ES-I3 (cell line): ENCODE data around the gene FGF22.
A peak's percentile ranks its signal among the peaks of the same experiment; 100 is the strongest.
"Not testable (repeated sequence)": the region's sequence is repeated elsewhere in the genome, so short reads cannot be mapped to it uniquely, and the experiment has no call there.

Experiments
- H3K36me3 ChIP-seq: 2 replicates; pipeline ENCODE4 v1.6.1; 2013; ENCODE audit warnings: mild to moderate bottlenecking, low read length, control low read depth, moderate library complexity; ENCODE audit not compliant: insufficient read depth
- H3K4me1 ChIP-seq: 2 replicates; pipeline ENCODE4 v1.6.1; 2013; ENCODE audit warnings: mild to moderate bottlenecking, control low read depth, low read length; ENCODE audit not compliant: insufficient read depth
- H3K9ac ChIP-seq: 2 replicates; pipeline ENCODE4 v1.6.1; 2013; ENCODE audit warnings: low read depth, mild to moderate bottlenecking, low read length, moderate library complexity
- H3K9me3 ChIP-seq: 2 replicates; pipeline ENCODE4 v1.6.1; 2013; ENCODE audit warnings: mild to moderate bottlenecking, low read length, moderate library complexity; ENCODE audit not compliant: control insufficient read depth, insufficient read depth

The FGF22 gene

GRCh38 chr19:622666-623065, 17.0 kb upstream of the FGF22 start:
- Histone ChIP-seq H3K4me1 (no peaks in the 10 kb centered on the region), H3K9ac (no peak overlapping the region), H3K9me3 (no peaks in the 10 kb centered on the region), H3K36me3 (no peaks in the 10 kb centered on the region)

- H3K9me3 ChIP-seq, result no peaks in the 10 kb centered on the region
- H3K36me3 ChIP-seq, result no peaks in the 10 kb centered on the region
- no peak overlapping the region for H3K9ac ChIP-seq
- H3K4me1 ChIP-seq, result no peaks in the 10 kb centered on the region
These were observed 16.3 kb upstream of the FGF22 start for GRCh38 chr19:623175-623916.

DNA sequence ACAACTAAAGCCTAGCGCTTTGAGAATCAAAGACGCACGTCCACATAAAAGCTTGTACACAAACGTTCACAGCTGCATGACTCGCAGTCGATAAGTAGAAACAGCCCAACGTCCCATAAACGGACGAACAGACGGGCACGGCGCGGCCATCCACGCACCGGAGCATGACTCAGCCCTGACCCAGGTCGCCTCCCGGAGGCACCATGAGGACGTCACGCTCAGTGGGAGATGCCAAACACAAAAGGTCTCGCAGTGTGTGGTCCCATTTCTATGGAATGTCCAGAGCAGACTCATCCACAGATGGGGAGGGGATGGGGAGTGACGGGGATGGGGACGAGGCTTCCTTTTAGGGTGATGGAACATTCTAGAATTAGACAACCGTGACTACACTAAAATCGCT, 15.7 kb upstream of the FGF22 start:
- no peak overlapping the region for H3K9ac ChIP-seq

GRCh38 chr19:624433-625109, 15.1 kb upstream of the FGF22 start:
- no peaks in the 10 kb centered on the region for H3K9me3 ChIP-seq
- no peak overlapping the region for H3K9ac ChIP-seq
- peaks cover 3% of the 10 kb centered on the region; the same call in 1 of the 2 replicates for H3K36me3 ChIP-seq
- no peaks in the 10 kb centered on the region for H3K4me1 ChIP-seq

More for the DNA sequence above, 15.7 kb upstream of the FGF22 start:
- Histone ChIP-seq H3K4me1 (no peaks in the 10 kb centered on the region), H3K9me3 (no peaks in the 10 kb centered on the region), H3K36me3 (peaks cover under 1% of the 10 kb centered on the region; the same call in 1 of the 2 replicates)

DNA sequence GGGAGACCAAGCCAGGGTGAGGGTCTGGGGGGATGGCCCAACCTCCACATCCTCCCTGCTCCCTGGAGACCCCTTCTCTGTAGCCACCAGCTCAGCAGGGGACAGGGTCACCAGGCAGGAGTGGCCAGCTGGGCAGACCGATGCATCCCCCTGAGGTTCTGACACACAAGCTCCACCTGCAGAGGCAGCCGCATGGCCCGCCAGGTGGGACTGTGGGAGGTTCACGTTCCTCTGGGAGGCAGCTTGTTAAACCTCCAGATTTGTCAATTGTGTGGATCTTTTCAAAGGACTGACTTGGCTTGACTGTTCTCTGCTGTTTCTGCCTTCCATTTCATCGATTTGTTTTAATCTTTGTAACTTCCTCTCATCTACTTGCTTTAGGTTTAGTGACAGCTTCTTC, 14.4 kb upstream of the FGF22 start:
- Histone ChIP-seq H3K9ac (no peak overlapping the region), H3K4me1 (no peaks in the 10 kb centered on the region), H3K9me3 (no peaks in the 10 kb centered on the region), H3K36me3 (peaks cover 3% of the 10 kb centered on the region; the same call in 1 of the 2 replicates)

DNA sequence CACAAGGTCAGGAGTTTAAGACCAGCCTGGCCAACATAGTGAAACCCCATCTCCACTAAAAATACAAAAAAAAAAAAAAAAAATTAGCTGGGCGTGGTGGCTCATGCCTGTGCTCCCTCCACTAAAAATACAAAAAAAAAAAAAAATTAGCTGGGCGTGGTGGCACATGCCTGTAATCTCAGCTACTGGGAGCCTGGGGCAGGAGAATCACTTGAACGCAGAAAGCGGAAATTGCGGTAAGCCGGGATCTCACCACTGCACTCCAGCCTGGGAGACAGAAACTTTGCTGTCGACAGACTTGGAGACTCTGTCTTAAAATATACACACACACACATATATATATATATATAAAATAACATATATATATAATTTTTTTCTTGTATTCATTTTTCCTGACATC, 13.1 kb upstream of the FGF22 start:
- not testable (repeated sequence) for H3K36me3 ChIP-seq, H3K9ac ChIP-seq, H3K4me1 ChIP-seq, H3K9me3 ChIP-seq

- Histone ChIP-seq H3K9me3 (no peaks in the 10 kb centered on the region), H3K9ac (no peak overlapping the region), H3K36me3 (peaks cover 3% of the 10 kb centered on the region; the same call in 1 of the 2 replicates), H3K4me1 (no peaks in the 10 kb centered on the region)
These were observed 11.5 kb upstream of the FGF22 start for GRCh38 chr19:628168-628567.

- not testable (repeated sequence) for H3K9ac ChIP-seq, H3K9me3 ChIP-seq, H3K36me3 ChIP-seq, H3K4me1 ChIP-seq
These were observed 10.2 kb upstream of the FGF22 start for GRCh38 chr19:629515-629914.

DNA sequence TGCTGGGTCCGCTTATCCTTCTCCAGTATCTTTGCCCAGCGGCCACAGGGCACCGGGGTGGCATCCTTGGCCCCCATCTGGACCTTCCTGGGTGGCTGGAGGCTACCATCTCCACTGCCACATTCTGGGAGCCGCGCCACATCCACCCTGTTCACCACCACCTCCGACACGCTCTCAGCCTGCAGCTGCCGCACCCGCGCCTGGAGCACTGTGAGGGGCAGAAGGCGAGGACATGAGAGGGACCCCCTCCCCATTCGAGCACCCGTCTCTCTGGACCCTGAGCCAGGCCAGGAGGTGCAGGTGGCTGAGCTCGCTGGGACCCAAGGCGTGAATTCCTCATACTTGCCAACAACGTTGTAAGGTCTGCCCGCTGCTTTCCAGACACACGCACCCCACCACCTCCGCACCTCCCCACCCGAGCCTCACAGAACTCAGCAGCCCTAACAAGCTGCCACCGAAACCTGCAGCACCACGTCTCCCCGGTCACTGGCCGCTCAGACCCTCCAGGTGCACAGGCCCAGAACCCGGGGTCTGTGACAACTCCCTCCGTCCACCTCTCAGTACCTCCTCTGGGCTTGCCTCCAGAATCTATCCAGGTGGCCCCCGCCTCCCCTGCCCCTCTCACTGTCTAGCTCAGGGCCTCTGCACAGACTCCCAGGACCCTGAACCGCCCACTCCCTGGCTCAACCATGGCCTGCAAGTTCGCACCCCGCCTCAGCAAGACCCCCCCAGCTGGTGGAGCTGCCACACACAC, 9.5 kb upstream of the FGF22 start:
- Histone ChIP-seq H3K9ac (no peak overlapping the region), H3K36me3 (peaks cover 3% of the 10 kb centered on the region; the same call in 1 of the 2 replicates), H3K9me3 (no peaks in the 10 kb centered on the region), H3K4me1 (no peaks in the 10 kb centered on the region)

GRCh38 chr19:632579-633067, 7.1 kb upstream of the FGF22 start:
- H3K36me3 ChIP-seq, result peaks cover 3% of the 10 kb centered on the region; the same call in 1 of the 2 replicates
- no peaks in the 10 kb centered on the region for H3K4me1 ChIP-seq
- H3K9ac ChIP-seq, result peak overlapping the region; percentile 89
- H3K9me3 ChIP-seq, result no peaks in the 10 kb centered on the region

- Histone ChIP-seq H3K9ac (peak within 1 kb of the TSS; percentile 89), H3K4me1 (no peaks in the 10 kb centered on the region), H3K9me3 (no peaks in the 10 kb centered on the region), H3K36me3 (peaks cover 3% of the 10 kb centered on the region; the same call in 1 of the 2 replicates)
These were observed 6.5 kb upstream of the FGF22 start, which contains the start of gene POLRMT for GRCh38 chr19:633068-633785. POLRMT (minus strand) TSS chr19:633537; CDS start chr19:633512, 25 bp downstream.

GRCh38 chr19:633786-634639, 5.7 kb upstream of the FGF22 start:
- H3K36me3 ChIP-seq, result peaks cover 2% of the 10 kb centered on the region; the same call in 1 of the 2 replicates
- H3K4me1 ChIP-seq, result no peaks in the 10 kb centered on the region
- no peaks in the 10 kb centered on the region for H3K9me3 ChIP-seq
- H3K9ac ChIP-seq, result peak overlapping the region; percentile 89

DNA sequence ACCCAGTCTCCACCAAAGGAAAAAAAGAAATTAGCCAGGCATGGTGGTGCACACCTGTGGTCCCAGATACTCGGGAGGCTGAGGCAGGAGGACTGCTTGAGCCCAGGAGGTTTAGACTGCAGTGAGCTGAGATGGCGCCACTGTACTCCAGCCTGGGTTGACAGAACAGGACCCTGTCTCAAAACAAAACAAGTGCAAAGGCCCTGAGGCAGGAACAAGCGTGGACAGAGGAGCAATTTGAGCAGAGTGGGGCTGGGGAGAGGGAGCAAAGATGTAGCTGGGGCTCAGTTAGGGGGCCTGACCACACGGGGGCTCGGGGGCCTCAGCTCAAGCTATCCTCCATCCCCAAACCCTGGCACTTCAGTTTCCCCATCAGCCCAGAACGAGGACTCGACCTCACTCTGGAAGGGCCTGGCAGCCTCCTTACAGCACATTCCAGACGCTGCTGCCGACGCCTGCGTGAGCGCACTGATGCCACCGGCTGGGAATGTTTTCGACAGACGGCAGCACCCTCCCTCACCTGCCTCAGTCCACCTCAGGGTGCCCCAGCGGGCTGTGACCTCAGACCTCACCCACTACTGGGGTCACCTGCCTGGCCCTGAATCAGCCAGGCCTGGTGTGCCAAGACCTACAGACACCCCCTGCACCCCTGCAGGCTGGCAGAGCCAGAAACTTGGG, 4.6 kb upstream of the FGF22 start:
- H3K36me3 ChIP-seq, result no peaks in the 10 kb centered on the region
- no peaks in the 10 kb centered on the region for H3K9me3 ChIP-seq
- no peaks in the 10 kb centered on the region for H3K4me1 ChIP-seq
- H3K9ac ChIP-seq, result no peak overlapping the region
